GM19438 (cell line): ENCODE measurements around the gene MYORG.

Source experiments
- ATAC-seq: cut with Tn5 transposase; IDR thresholded peaks from one replicate; pipeline ENCODE4 v1.9.1; 2021; ENCODE audit warnings: low read depth; ENCODE audit not compliant: unreplicated experiment

MYORG gene

GRCh38 chr9:34376596-34377403, at the start of gene MYORG:
Gene MYORG, minus strand, starts transcription at chr9:34376898. Its CDS starts 3,955 bp downstream, at chr9:34372943.
- ATAC-seq = peak; percentile 83

DNA sequence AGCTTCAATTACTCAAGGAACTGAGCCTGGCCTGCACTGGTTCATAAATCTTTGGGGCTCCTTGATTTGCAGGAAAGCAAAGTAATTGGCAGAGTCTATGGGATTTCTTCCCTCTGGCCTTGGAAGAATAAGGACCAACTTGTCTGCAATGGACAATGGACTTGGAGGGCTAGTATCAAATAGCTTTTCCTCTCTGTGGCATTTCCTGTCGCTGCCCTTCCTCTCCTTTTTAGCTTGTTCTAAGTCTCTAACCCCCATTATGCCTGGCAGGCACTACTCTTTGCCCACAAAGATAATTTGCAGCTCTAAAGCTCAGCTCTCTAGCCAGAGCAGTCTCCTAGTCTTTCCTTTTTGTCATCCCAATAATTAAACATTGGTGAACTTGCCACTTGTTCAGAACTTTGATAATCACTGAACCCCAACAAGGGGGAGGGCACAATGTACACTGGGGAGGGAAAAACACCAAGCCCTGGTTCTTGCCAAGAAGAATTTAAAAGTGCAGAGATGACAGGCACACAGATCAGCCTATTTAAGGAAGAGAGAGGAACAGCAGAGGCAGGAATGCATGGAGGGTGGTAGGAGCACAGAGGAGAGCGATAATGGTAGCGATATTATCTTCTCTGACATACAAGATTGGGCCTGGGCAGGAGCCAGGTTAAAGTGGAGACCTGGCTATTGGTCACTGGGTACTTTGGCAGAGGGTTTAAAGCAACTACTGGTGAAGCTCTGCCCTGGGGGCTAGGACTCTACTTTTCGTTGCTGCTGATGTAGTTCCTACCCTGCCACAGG, 43.2 kb upstream of the MYORG start:
- no peak for ATAC-seq

DNA sequence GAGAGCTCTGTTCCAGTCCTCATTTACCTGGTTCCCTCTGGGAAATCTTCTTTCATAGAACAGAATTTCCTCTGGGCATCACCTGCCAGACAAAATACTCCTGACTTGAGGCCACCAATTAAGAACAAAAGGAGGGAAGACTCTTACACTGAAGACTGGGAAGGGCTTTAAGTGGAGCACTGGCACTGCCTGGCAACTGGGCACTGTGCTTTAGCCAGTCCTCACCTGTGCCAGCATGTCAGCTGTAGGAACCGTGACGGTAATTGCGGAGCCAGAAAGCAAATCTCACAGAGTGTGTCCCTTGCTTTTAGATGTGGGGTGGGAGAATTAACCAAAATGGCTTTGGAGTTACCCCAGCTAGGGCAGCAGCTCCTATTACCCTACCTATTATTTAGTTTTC, 41.0 kb upstream of the MYORG start:
- ATAC-seq = no peak

- ATAC-seq = no peak
These were observed 36.6 kb upstream of the MYORG start for GRCh38 chr9:34413231-34413852.

GRCh38 chr9:34412336-34412735, 35.6 kb upstream of the MYORG start:
- no peak for ATAC-seq

GRCh38 chr9:34409154-34409553, 32.5 kb upstream of the MYORG start:
- ATAC-seq = no peak

DNA sequence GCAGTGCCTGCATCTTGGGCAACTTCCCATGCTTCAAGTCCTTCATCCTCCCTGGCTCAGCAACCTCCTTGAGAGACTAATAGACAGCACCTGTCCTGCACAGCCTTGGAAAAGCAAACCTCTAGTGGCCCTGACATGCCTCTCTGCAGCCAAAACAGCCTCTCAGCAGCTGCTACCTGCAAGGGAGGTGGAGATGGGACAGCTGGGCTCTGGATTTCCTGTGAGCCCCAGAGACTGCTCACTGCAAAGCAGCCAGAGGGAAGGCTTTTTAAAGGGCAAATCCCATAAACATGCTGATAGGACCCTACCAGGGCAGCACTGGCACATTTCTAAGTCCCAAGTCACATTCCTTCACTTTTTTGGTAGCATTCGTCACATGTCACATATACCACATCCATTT, 31.5 kb upstream of the MYORG start:
- ATAC-seq = no peak

DNA sequence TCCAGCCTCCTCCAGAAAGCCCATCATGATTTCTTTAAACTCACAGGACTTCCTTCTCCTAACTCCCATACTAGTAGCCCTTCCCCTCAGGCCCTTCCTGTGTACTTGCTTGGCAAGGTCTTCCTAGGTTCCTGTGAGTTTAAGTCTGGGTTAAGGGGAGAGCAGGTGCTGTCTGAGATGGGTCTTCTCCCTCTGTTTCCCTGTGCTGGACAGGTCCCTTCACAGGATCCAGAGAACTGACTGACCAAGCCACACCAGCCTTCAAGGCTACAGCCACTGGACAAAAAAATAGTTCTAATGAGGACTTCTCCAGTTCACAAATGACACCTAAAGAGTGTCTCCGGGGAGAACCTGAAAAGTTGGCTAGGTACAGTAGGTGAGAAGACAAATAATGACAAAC, 29.5 kb upstream of the MYORG start:
- ATAC-seq = no peak

DNA sequence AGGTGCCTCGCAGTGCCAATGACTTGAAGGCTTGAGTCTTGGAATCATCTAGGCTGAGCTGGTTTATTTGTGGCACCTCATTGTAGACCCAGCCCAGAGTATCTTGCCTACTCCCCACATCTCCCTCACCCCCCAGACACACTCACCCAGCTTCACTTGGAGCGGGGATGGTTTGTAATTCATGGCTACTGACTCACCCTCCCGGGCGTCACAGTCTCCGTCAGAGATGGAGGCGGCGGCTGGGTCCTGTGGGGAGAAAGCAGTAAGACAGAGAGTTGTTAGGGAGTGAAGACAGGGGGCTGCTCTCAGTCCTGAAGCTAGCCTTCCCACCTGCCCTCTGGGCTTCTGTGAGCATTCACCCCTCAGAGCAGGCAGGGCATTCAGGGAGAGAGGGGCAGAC, 29.0 kb upstream of the MYORG start:
- ATAC-seq = no peak

- ATAC-seq = no peak
These were observed 27.1 kb upstream of the MYORG start for GRCh38 chr9:34403554-34404380.

GRCh38 chr9:34400686-34401602, 24.2 kb upstream of the MYORG start:
- ATAC-seq = no peak

DNA sequence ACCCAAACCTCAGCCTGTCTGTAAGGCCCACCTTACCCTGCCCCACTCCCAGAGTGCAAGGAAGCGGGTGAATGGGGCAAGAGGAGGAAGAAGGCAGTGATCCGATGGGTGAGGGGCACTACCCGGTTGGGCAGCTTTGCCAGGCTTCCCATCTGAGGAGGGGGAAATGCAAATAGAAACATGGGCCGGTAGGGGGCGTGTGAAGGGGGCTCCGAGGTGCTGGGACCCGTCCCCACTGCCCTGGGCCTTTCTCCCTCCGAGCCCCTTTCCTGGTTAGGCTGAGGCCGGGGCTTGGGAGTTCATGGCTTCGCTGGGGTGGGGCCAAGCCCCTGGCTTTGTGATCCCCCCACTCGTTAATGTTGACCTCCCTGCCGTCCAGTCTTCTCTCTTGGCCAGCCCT, 23.6 kb upstream of the MYORG start:
- ATAC-seq = no peak

DNA sequence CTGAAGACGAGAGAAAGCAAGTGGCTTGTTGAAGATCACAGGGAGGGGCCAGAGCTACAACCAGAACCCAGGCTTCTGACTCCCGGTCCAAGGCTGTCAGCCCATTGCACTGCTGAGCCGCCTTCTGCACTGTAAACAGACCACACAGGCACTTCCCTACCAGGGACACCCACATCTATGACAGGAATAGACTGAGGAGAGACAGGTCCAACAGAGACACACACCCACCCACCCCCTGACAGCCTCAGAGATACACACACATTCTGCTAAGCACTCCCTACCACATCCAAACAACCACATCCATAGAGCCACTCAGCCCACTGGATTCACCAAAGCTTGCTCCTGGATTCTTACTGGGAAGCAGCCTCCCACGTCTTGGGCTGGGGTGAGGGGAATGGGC, 23.0 kb upstream of the MYORG start:
- ATAC-seq = no peak

DNA sequence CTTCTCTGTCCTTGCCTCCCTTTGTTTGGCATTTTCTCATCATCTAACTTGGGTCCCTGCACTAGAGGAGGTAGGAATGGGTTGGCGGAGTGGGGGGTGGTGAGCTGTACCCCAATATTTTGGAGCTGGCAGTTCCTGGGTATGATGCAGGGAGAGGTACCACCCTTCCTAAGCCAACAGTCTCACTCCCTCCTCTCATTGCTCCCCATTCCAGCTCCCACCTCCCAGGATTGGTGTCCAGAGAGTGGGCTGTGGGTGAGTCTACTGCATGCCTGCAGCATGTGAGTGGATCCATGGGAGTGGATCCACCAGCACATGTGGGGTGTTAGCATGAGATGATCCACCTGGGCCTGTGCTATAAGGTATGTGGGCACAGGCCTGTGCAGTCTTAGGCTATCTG, 22.2 kb upstream of the MYORG start:
- ATAC-seq = no peak

GRCh38 chr9:34396276-34397214, 19.8 kb upstream of the MYORG start:
- ATAC-seq = no peak

DNA sequence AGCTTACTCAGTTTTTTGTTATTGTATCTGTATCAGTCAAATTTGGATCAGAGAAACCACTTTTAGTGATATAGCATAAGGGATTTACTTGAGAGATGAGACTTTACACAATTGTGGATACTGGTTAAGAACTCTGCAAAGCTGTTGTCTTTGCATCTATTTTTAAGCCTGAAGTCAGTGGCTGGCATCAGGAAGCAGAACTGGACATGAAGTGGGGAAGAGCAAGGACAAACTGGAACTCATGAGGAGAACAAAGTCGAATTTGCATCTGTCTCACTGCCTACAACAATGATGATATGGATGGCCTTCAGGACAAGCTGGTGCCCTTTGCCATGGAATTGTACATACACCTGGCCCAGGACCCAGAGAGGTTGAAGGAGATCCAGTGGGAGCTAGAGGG, 15.8 kb upstream of the MYORG start:
- ATAC-seq = no peak

DNA sequence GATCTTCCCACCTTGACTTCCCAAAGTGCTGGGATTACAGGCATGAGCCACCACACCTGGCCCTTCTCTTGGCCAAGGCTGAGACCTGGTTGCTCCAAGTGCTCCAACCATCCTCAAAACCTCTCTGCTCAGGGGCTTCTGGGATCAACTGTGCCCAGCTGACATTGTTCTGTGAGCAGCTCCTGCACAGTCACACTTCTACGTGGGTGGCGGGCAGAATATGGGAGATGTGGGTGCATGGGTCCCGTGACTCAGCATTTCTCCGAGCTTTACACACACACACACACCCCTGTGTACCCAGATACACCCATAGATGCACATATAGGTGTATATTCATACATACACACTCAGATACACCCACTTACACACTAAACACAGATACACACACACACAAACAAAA, 10.5 kb upstream of the MYORG start:
- no peak for ATAC-seq

GRCh38 chr9:34386656-34387055, 10.0 kb upstream of the MYORG start:
- ATAC-seq = no peak
